HG02970 (cell line): ENCODE results near the gene SRSF10.
A peak's percentile ranks its signal among the peaks of the same experiment; 100 is the strongest.
"Not testable (repeated sequence)": the region's sequence is repeated elsewhere in the genome, so short reads cannot be mapped to it uniquely, and the experiment has no call there.

Experiments used
- ATAC-seq: cut with Tn5 transposase; IDR thresholded peaks from one replicate; pipeline ENCODE4 v1.9.1; 2021; ENCODE audit warnings: mild to moderate bottlenecking, moderate library complexity, moderate number of reproducible peaks; ENCODE audit not compliant: unreplicated experiment, low FRiP score

SRSF10 gene

GRCh38 chr1:23979881-23980727 is at the start of gene SRSF10:
Gene SRSF10, minus strand, starts transcription at chr1:23980327. Its CDS starts 72 bp downstream, at chr1:23980255.
- peak; percentile 96 for ATAC-seq

- ATAC-seq: no peak
These were observed 47.8 kb upstream of the SRSF10 start for GRCh38 chr1:24027838-24028468.

- no peak for ATAC-seq
These were observed 42.6 kb upstream of the SRSF10 start for GRCh38 chr1:24022581-24023361.

- ATAC-seq: no peak
These were observed 41.5 kb upstream of the SRSF10 start for GRCh38 chr1:24021403-24022266.

- ATAC-seq: no peak
These were observed 40.3 kb upstream of the SRSF10 start for GRCh38 chr1:24020470-24020869.

GRCh38 chr1:24020025-24020424 is 39.9 kb upstream of the SRSF10 start:
- no peak for ATAC-seq

- ATAC-seq: no peak
These were observed 38.8 kb upstream of the SRSF10 start for GRCh38 chr1:24018611-24019580.

- ATAC-seq: no peak
These were observed 35.4 kb upstream of the SRSF10 start for GRCh38 chr1:24015221-24016210.

- not testable (repeated sequence) for ATAC-seq
These were observed 32.8 kb upstream of the SRSF10 start for GRCh38 chr1:24012878-24013277.

GRCh38 chr1:24010650-24011049 is 30.5 kb upstream of the SRSF10 start:
- ATAC-seq: no peak

- no peak for ATAC-seq
These were observed 29.3 kb upstream of the SRSF10 start for GRCh38 chr1:24009406-24009805.

GRCh38 chr1:24008574-24009184 is 28.6 kb upstream of the SRSF10 start:
- ATAC-seq: not testable (repeated sequence)

- no peak for ATAC-seq
These were observed 27.0 kb upstream of the SRSF10 start for GRCh38 chr1:24007079-24007478.

- no peak for ATAC-seq
These were observed 25.0 kb upstream of the SRSF10 start for GRCh38 chr1:24005163-24005562.

- no peak for ATAC-seq
These were observed 24.0 kb upstream of the SRSF10 start for GRCh38 chr1:24004132-24004531.

GRCh38 chr1:24003331-24003972 is 23.3 kb upstream of the SRSF10 start:
- ATAC-seq: no peak

- no peak for ATAC-seq
These were observed 22.6 kb upstream of the SRSF10 start for GRCh38 chr1:24002695-24003094.
